Gastrocnemius medialis (tissue), 4 donors: ENCODE results near the gene PAPLN. TPM values are rescaled to one million over a fixed set of nuclear protein-coding genes. Genes with fewer than 3 reads are reported as not detected.

Source experiments
- ATAC-seq, 2 donors: fragments of 150-250 bp; one replicate each; pipeline ENCODE4 v1.9.1; 2016
- DNase-seq, 2 donors: peaks; one replicate each; pipeline ENCODE4 v3.0.0-alpha.2; 2019
- H3K27ac ChIP-seq, 4 donors: fragments of 200-600 bp; sonication (generic); 1 replicate in 1 of 4; 2 replicates in 3 of 4; pipeline ENCODE4 v1.5.1; 2016 to 2018; ENCODE audit warnings: mild to moderate bottlenecking in 2 of 4, moderate library complexity in 1 of 4
- H3K27me3 ChIP-seq, 3 donors: fragments of 200-600 bp; sonication (generic) in 2 of 3; 1 replicate in 1 of 3; 2 replicates in 2 of 3; pipeline versions ENCODE4 v1.5.1 to v1.6.0; 2016 to 2019; ENCODE audit warnings: mild to moderate bottlenecking in 1 of 3, moderate library complexity in 1 of 3
- H3K36me3 ChIP-seq, 2 donors: fragments of 200-600 bp; sonication (generic) in 1 of 2; one replicate each; pipeline ENCODE4 v1.5.1; 2017 to 2018
- H3K4me1 ChIP-seq, 2 donors: fragments of 200-600 bp; sonication (generic) in 1 of 2; one replicate each; pipeline ENCODE4 v1.5.1; 2016 to 2017; ENCODE audit warnings: mild to moderate bottlenecking in 2 of 2
- H3K4me3 ChIP-seq, 4 donors: fragments of 200-600 bp; sonication (generic) in 3 of 4; 1 replicate in 1 of 4; 2 replicates in 3 of 4; pipeline ENCODE4 v1.5.1; 2016 to 2019; ENCODE audit warnings: mild to moderate bottlenecking in 2 of 4
- H3K9me3 ChIP-seq, 3 donors: fragments of 200-600 bp; sonication (generic) in 2 of 3; 1 replicate in 1 of 3; 2 replicates in 2 of 3; pipeline ENCODE4 v1.5.1; 2016 to 2019
- CTCF ChIP-seq, 5 experiments: fragments of 450-650 bp in 3 of 5; fragments of 200-600 bp in 2 of 5; sonication (generic) in 2 of 5; IDR thresholded peaks in 4 of 5; conservative IDR thresholded peaks in 1 of 5; 1 replicate in 4 of 5; 2 replicates in 1 of 5; pipeline ENCODE4 v1.5.1; 2016 to 2019; ENCODE audit warnings: antibody characterized with exemption in 5 of 5, mild to moderate bottlenecking in 3 of 5, moderate library complexity in 3 of 5
- POLR2A ChIP-seq, 2 donors: fragments of 450-650 bp; IDR thresholded peaks; one replicate each; pipeline ENCODE4 v1.6.1; 2017; ENCODE audit warnings: antibody characterized with exemption in 2 of 2, mild to moderate bottlenecking in 2 of 2, moderate library complexity in 2 of 2
- in situ Hi-C, 4 donors: fragments of 200-750 bp; cut with MboI; loops; one replicate each; pipeline versions ENCODE4 v1.15.0 to v1.8.0; 2017; ENCODE audit warnings: low sequenced_read_pairs in 4 of 4
- intact Hi-C: fragments of 100-400 bp; cut with DNase I; formaldehyde crosslinking; loops from one replicate; pipeline ENCODE4 v1.15.1; 2023; ENCODE audit warnings: low total_unique reads
- total RNA-seq, 4 donors: library from RNA; depleted of rRNA; stranded (reverse); fragments of >200 nt; gene quantifications; one replicate each; pipeline versions ENCODE4 v1.1.0 to v1.2.3, GENCODE V29; 2016

PAPLN gene
- total RNA-seq, 4 donors from 2014 or later = 1.9 to 5.0 (median 2.5) TPM

GRCh38 chr14:73252491-73253322 is 15.4 kb downstream of the PAPLN start:
- TF ChIP-seq POLR2A (IDR thresholded peaks at IDR 0.05) = no peak
- Histone ChIP-seq H3K27ac (no peak overlapping the region), H3K27me3 (no peaks in the 10 kb centered on the region), H3K9me3 (no peaks in the 10 kb centered on the region), H3K36me3 (no peaks in the 10 kb centered on the region), H3K4me1 (no peaks in the 10 kb centered on the region), H3K4me3 (no peak overlapping the region)
- no peak for DNase-seq
- no peak for ATAC-seq
- intact Hi-C loops = no loop called here
- in situ Hi-C loops = no loop called here

GRCh38 chr14:73253323-73253610 is 16.0 kb downstream of the PAPLN start:
- H3K9me3 ChIP-seq = no peaks in the 10 kb centered on the region
- H3K36me3 ChIP-seq = no peaks in the 10 kb centered on the region
- no peak overlapping the region for H3K4me3 ChIP-seq
- in situ Hi-C loops = no loop called here
- DNase-seq = no peak
- intact Hi-C loops = no loop called here
- TF ChIP-seq POLR2A (IDR thresholded peaks at IDR 0.05) = no peak
- TF ChIP-seq CTCF (IDR thresholded peaks at IDR 0.05 in 4 of 5, conservative IDR thresholded peaks at IDR 0.05 in 1 of 5) = no peak
- no peak overlapping the region for H3K27ac ChIP-seq
- H3K4me1 ChIP-seq = no peaks in the 10 kb centered on the region
- no peak for ATAC-seq
- no peaks in the 10 kb centered on the region for H3K27me3 ChIP-seq

- DNase-seq = no peak
- no peaks in the 10 kb centered on the region for H3K36me3 ChIP-seq
- H3K27ac ChIP-seq = no peak overlapping the region
These were observed 16.4 kb downstream of the PAPLN start for GRCh38 chr14:73253721-73254120.

GRCh38 chr14:73254247-73255004 is 17.1 kb downstream of the PAPLN start:
- Histone ChIP-seq H3K9me3 (no peaks in the 10 kb centered on the region), H3K4me3 (no peak overlapping the region), H3K27ac (no peak overlapping the region), H3K4me1 (no peaks in the 10 kb centered on the region), H3K27me3 (no peaks in the 10 kb centered on the region), H3K36me3 (no peaks in the 10 kb centered on the region)
- DNase-seq = no peak
- intact Hi-C loops = no loop called here
- in situ Hi-C loops = no loop called here
- no peak for ATAC-seq
- TF ChIP-seq CTCF (IDR thresholded peaks at IDR 0.05 in 4 of 5, conservative IDR thresholded peaks at IDR 0.05 in 1 of 5) (no peak), POLR2A (IDR thresholded peaks at IDR 0.05) (no peak)

More at GRCh38 chr14:73253721-73254120, 16.4 kb downstream of the PAPLN start:
- in situ Hi-C loops (no loop called here), intact Hi-C loops (no loop called here)
- H3K4me3 ChIP-seq = no peak overlapping the region
- no peaks in the 10 kb centered on the region for H3K4me1 ChIP-seq
- no peaks in the 10 kb centered on the region for H3K27me3 ChIP-seq
- ATAC-seq = no peak
- no peaks in the 10 kb centered on the region for H3K9me3 ChIP-seq
- TF ChIP-seq POLR2A (IDR thresholded peaks at IDR 0.05) = no peak
- no peak for TF ChIP-seq CTCF (IDR thresholded peaks at IDR 0.05 in 4 of 5, conservative IDR thresholded peaks at IDR 0.05 in 1 of 5)

GRCh38 chr14:73255005-73255400 is 17.7 kb downstream of the PAPLN start:
- in situ Hi-C loops (no loop called here), intact Hi-C loops (no loop called here)
- H3K27me3 ChIP-seq = no peaks in the 10 kb centered on the region
- no peak overlapping the region for H3K4me3 ChIP-seq
- no peak for DNase-seq
- ATAC-seq = no peak
- H3K36me3 ChIP-seq = no peaks in the 10 kb centered on the region
- H3K4me1 ChIP-seq = no peaks in the 10 kb centered on the region
- no peaks in the 10 kb centered on the region for H3K9me3 ChIP-seq
- H3K27ac ChIP-seq = no peak overlapping the region
- TF ChIP-seq POLR2A (IDR thresholded peaks at IDR 0.05) = no peak
- no peak for TF ChIP-seq CTCF (IDR thresholded peaks at IDR 0.05 in 4 of 5, conservative IDR thresholded peaks at IDR 0.05 in 1 of 5)
